K562 (cell line): ENCODE measurements around the gene GLB1L3. TPM values are rescaled to one million over a fixed set of nuclear protein-coding genes. Genes with fewer than 3 reads are reported as not detected.
A peak's percentile ranks its signal among the peaks of the same experiment; 100 is the strongest.
"Not testable (repeated sequence)": the region's sequence is repeated elsewhere in the genome, so short reads cannot be mapped to it uniquely, and the experiment has no call there.

Source experiments
- ATAC-seq: fragments of 200-7000 bp; cut with Tn5 transposase; 3 replicates; pipeline ENCODE4 v1.9.1; 2020; ENCODE audit warnings: moderate library complexity
- BruUV-seq: library from RNA; stranded (reverse); fragments of 400-500 nt; replicated peaks from 2 replicates; lab custom pipeline; 2021; lab: Mats Ljungman, UMichigan
- CTCF ChIA-PET: fragments of 300-600 bp; formaldehyde crosslinking; extraction: SDS; loops from one replicate; lab custom pipeline; 2021; ENCODE audit warnings: low intra/inter-chr PET ratio; lab: Yijun Ruan, JAX
- POLR2A ChIA-PET: fragments of 300-600, 350-650 bp; sonication (Branson Sonifier 250); formaldehyde crosslinking; extraction: SDS; loops from one replicate; lab custom pipeline; 2021; ENCODE audit warnings: antibody characterized with exemption, inconsistent platforms; lab: Yijun Ruan, JAX
- DNase-seq, 4 experiments: peaks; one replicate each; pipeline versions ENCODE4 v3.0.0 to v3.0.0-alpha.2; 2011 to 2018; ENCODE audit warnings: low spot score in 3 of 4, mixed read lengths in 3 of 4; ENCODE audit errors: extremely low read depth in 1 of 4
- FAIRE-seq: peaks from 2 replicates; lab custom pipeline; 2011; peaks lifted over from hg19 to GRCh38; lab: Jason Lieb, UNC
- H2AFZ ChIP-seq: 2 replicates; pipeline ENCODE4 v1.6.0; 2011; ENCODE audit warnings: low read depth, low read length, control low read depth, inconsistent platforms
- H3K27ac ChIP-seq: fragments of 200-600 bp; 3 replicates; pipeline ENCODE4 v1.8.0; 2011; ENCODE audit warnings: low read depth, mild to moderate bottlenecking, control low read depth, inconsistent platforms, low read length, moderate library complexity, mixed read lengths; ENCODE audit errors: extremely low read depth
- H3K27me3 ChIP-seq, 2 experiments: fragments of 300-600 bp in 1 of 2; 2 replicates in 1 of 2; 3 replicates in 1 of 2; pipeline versions ENCODE4 v1.6.0 to v1.8.0; 2011; ENCODE audit warnings: inconsistent platforms in 2 of 2, low read length in 2 of 2, mild to moderate bottlenecking in 1 of 2, mixed read lengths in 1 of 2, moderate library complexity in 1 of 2; ENCODE audit not compliant: control insufficient read depth in 2 of 2, insufficient read depth in 2 of 2
- H3K36me3 ChIP-seq: fragments of 300-600 bp; 3 replicates; pipeline ENCODE4 v1.8.0; 2011; ENCODE audit warnings: mild to moderate bottlenecking, low read length, inconsistent platforms; ENCODE audit not compliant: control insufficient read depth, insufficient read depth
- H3K4me1 ChIP-seq, 2 experiments: fragments of 200-600 bp in 1 of 2; replicated peaks in 1 of 2; 2 replicates in 1 of 2; 3 replicates in 1 of 2; pipeline versions ENCODE4 v1.5.1 to v1.8.0; 2011; ENCODE audit warnings: inconsistent platforms in 2 of 2, low read length in 2 of 2, mild to moderate bottlenecking in 1 of 2, mixed read lengths in 1 of 2, moderate library complexity in 1 of 2; ENCODE audit not compliant: control insufficient read depth in 2 of 2, insufficient read depth in 2 of 2
- H3K4me2 ChIP-seq: 2 replicates; pipeline ENCODE4 v1.6.1; 2011; ENCODE audit warnings: low read length, control low read depth, inconsistent platforms, mixed read lengths; ENCODE audit not compliant: insufficient read depth
- H3K4me3 ChIP-seq: fragments of 200-600 bp; sonication (generic), shearing (Covaris generic); 2 replicates; pipeline ENCODE4 v1.5.1; 2016; ENCODE audit warnings: control low read depth, inconsistent platforms
- H3K79me2 ChIP-seq: fragments of 200-600 bp; 3 replicates; pipeline ENCODE4 v1.8.0; 2011; ENCODE audit warnings: low read length, inconsistent platforms; ENCODE audit not compliant: control insufficient read depth, insufficient read depth
- H3K9ac ChIP-seq, 2 experiments: 2 replicates each; pipeline versions ENCODE4 v1.6.0 to v1.6.1; 2011; ENCODE audit warnings: low read depth in 2 of 2, low read length in 2 of 2, control low read depth in 1 of 2, inconsistent platforms in 1 of 2, mild to moderate bottlenecking in 1 of 2, mixed read lengths in 1 of 2; ENCODE audit not compliant: insufficient read depth in 1 of 2
- H3K9me1 ChIP-seq: one replicate; pipeline ENCODE4 v1.6.0; 2011; ENCODE audit warnings: inconsistent platforms, mild to moderate bottlenecking, low read length, moderate library complexity; ENCODE audit not compliant: control insufficient read depth, insufficient read depth
- H3K9me3 ChIP-seq: replicated peaks from 2 replicates; pipeline ENCODE4 v1.5.1; 2011; ENCODE audit warnings: low read depth, low read length, inconsistent platforms; ENCODE audit not compliant: control insufficient read depth, insufficient read depth
- H4K20me1 ChIP-seq: replicated peaks from 2 replicates; pipeline ENCODE4 v1.6.1; 2011; ENCODE audit warnings: low read length, inconsistent platforms, mixed read lengths; ENCODE audit not compliant: control insufficient read depth, insufficient read depth
- ETS2 ChIP-seq: IDR thresholded peaks from 2 replicates; pipeline ENCODE4 v1.6.1; 2016; ENCODE audit warnings: borderline replicate concordance, missing genetic modification characterization, mild to moderate bottlenecking, moderate library complexity, missing compliant biosample characterization; ENCODE audit not compliant: poor library complexity, severe bottlenecking
- XRCC3 ChIP-seq: fragments of 450-650 bp; IDR thresholded peaks from 2 replicates; pipeline ENCODE4 v1.6.1; 2017; ENCODE audit warnings: mild to moderate bottlenecking, moderate library complexity
- WGBS: fragments of 100-300 bp; shearing (Covaris generic); methylation state at CpG from one replicate; pipeline ENCODE4 v1.1.6; 2016; ENCODE audit warnings: low coverage, mixed read lengths; ENCODE audit not compliant: insufficient coverage; ENCODE audit errors: missing lambda C conversion rate; 5-methylcytosine and 5-hydroxymethylcytosine counted together
- in situ Hi-C: fragments of 300-500 bp; cut with MboI; formaldehyde crosslinking; loops from 4 replicates; pipeline ENCODE4 v1.15.0; 2018; ENCODE audit warnings: inconsistent platforms, mixed read lengths
- intact Hi-C: fragments of 100-400 bp; cut with micrococcal nuclease; formaldehyde crosslinking; loops from 2 replicates; pipeline ENCODE4 v1.14.2; 2022
- polyA plus RNA-seq, 8 experiments: library from polyadenylated mRNA; depleted of rRNA in 4 of 8; stranded (reverse) in 5 of 8; unstranded in 3 of 8; fragments of >200 nt; fragmentation: Nextera tagmentation in 2 of 8; fragmentation: Illumina TruSeq in 1 of 8; extraction: Ambion mirVana in 2 of 8; extraction: Trizol in 1 of 8; gene quantifications; 2 replicates each; pipeline versions ENCODE4 v1.2.1 to v1.2.3, GENCODE V29; 2011 to 2014; ENCODE audit warnings: inconsistent platforms in 1 of 8, missing spikeins in 1 of 8
- total RNA-seq, 7 experiments: library from RNA; depleted of rRNA in 6 of 7; stranded (reverse); fragments of >200 nt in 6 of 7; fragmentation: Illumina TruSeq in 2 of 7; extraction: Trizol in 2 of 7; gene quantifications; 2 replicates each; pipeline versions ENCODE4 v1.2.1 to v1.2.3, GENCODE V29; 2011 to 2021; ENCODE audit warnings: low replicate concordance in 1 of 7
- TF ChIP-seq, protein P1 (sequence below): sonication (generic); IDR thresholded peaks from 2 replicates; pipeline ENCODE4 v1.6.1; 2016

Gene GLB1L3
- total and polyA plus RNA-seq, 9 of the 15 experiments (the other 6 are each of a cell fraction or from before 2014, with no cell fraction given), result 0.18 to 3.3 (median 0.49) TPM

DNA sequence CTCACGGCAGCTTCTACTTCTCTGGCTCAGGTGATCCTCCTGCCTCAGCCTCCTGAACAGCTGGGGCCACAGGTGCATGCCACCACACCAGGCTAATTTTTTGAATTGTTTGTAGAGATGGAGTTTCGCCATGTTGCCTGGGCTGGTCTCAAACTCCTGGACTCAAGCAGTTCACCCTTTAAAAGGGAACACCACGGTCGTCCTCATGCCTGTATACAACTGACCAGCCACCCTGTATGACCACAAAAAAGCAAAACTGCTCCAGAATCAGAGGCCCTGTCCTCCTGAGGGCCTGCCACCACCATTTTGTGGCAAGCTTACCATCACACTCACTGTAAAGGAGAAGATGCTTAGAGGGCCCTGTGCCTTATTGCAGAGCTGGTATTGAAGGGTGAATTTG, 2.2 kb downstream of the GLB1L3 start:
- ChIA-PET POLR2A (interaction anchor here (0.9 to 1.5 kb wide), 2 partner anchors 16 to 29 kb away, joined by 3 to 6 read pairs; no protein-coding TSS in a partner anchor), CTCF (no interaction called here)
- FAIRE-seq, result no peak
- Histone ChIP-seq H3K9me1 (no peaks in the 10 kb centered on the region), H3K79me2 (no peaks in the 10 kb centered on the region), H4K20me1 (0 out of 2 replicates have a peak, but pooled peaks cover 4% of the 10 kb centered on the region), H3K9ac (no peak overlapping the region), H3K27ac (no peak overlapping the region), H3K27me3 (peaks cover 47 to 57% of the 10 kb centered on the region in 2 experiments), H3K4me3 (no peak overlapping the region), H3K9me3 (no peaks in the 10 kb centered on the region), H3K4me1 (peaks cover 3 to 18% of the 10 kb centered on the region in 2 experiments; a peak in 2 of 5 replicates), H3K36me3 (no peaks in the 10 kb centered on the region), H2AFZ (no peak overlapping the region), H3K4me2 (no peak overlapping the region)
- no peak for DNase-seq
- in situ Hi-C loops, result no loop called here
- no peak for ATAC-seq
- WGBS, result 5% methylated on average over 4 of the region's 4 CpGs
- BruUV-seq, result no TSS peak
- intact Hi-C loops, result no loop called here
- TF ChIP-seq ETS2 (tag), result no peak
- no peak for TF ChIP-seq XRCC3
- TF ChIP-seq, protein P1, sequence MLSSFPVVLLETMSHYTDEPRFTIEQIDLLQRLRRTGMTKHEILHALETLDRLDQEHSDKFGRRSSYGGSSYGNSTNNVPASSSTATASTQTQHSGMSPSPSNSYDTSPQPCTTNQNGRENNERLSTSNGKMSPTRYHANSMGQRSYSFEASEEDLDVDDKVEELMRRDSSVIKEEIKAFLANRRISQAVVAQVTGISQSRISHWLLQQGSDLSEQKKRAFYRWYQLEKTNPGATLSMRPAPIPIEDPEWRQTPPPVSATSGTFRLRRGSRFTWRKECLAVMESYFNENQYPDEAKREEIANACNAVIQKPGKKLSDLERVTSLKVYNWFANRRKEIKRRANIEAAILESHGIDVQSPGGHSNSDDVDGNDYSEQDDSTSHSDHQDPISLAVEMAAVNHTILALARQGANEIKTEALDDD, result no peak

DNA sequence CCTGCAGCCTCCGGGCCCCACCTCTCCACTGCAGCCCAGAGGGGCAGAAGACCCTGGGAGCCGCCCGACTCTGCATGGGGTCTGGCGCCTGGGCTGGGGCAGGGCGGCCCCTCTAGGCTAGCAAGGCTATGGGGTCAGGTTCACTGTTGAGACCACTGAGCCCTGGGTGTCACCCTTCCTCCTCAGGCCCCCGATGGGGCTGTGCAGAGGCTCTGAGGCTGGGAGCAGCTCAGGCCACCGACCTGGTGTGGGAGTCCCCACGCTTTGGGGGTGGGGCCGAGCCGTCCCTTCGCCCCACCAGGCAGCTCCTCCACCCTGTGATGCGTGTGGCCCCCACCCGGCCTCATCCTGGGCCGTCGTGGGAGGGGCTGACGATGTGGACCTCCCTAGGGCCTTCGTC, 5.5 kb downstream of the GLB1L3 start:
- H3K4me1 ChIP-seq, H3K4me3 ChIP-seq, H4K20me1 ChIP-seq, CTCF ChIA-PET, H3K27ac ChIP-seq, H3K9me3 ChIP-seq, DNase-seq, BruUV-seq, FAIRE-seq, intact Hi-C loops, H3K9me1 ChIP-seq, in situ Hi-C loops, H3K36me3 ChIP-seq, H3K4me2 ChIP-seq, H3K79me2 ChIP-seq, H2AFZ ChIP-seq, H3K9ac ChIP-seq: not testable (repeated sequence)
- ATAC-seq, result peak; percentile 39
- H3K27me3 ChIP-seq, result peaks cover 34 to 40% of the 10 kb centered on the region in 2 experiments; a peak in 4 of 5 replicates
- WGBS, result 27% methylated on average over 3 of the region's 17 CpGs
- POLR2A ChIA-PET, result interaction anchor here (1.0 kb wide), 1 partner anchor 16 kb away, joined by 3 read pairs; no protein-coding TSS in a partner anchor
